ENCODE measurements around the gene SORL1-AS1.

The SORL1-AS1 gene

DNA sequence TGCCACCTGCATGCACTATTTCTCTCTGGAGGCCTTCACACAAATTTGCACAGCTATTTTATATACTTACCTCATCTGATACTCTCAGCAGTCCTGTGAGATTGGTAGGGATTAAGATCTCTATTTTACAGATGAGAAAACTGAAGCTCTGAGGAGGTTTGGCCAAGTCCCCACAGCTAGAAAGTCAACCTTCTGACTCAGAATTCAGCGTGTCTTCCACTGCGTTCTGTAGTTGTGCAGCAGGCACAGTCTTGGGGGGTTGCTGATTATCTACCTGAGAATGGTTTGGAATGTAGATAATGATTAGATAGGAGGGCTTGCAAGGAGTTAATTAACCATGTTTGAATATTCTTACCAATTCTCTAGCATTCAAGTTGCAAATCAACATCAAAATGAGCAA is 3.1 kb downstream of the SORL1-AS1 start:
- H3K27me3 ChIP-seq (ENCODE audit: control insufficient read depth, insufficient read depth, low read length): no peaks in the 10 kb centered on the region
- no peak overlapping the region for H3K4me3 ChIP-seq (ENCODE audit: low read length in 3 of 3)
- peaks cover 0 to 12% (median 0%) of the 10 kb centered on the region in 3 donors for H3K4me1 ChIP-seq (ENCODE audit: control insufficient read depth in 2 of 3, insufficient read depth in 2 of 3, low read depth in 1 of 3, low read length in 3 of 3)
- intact Hi-C loops (cut with DNase I): loop anchor here (10.0 kb wide), 1 partner anchor 115 kb away; no protein-coding TSS in a partner anchor
- TF ChIP-seq, protein P1, sequence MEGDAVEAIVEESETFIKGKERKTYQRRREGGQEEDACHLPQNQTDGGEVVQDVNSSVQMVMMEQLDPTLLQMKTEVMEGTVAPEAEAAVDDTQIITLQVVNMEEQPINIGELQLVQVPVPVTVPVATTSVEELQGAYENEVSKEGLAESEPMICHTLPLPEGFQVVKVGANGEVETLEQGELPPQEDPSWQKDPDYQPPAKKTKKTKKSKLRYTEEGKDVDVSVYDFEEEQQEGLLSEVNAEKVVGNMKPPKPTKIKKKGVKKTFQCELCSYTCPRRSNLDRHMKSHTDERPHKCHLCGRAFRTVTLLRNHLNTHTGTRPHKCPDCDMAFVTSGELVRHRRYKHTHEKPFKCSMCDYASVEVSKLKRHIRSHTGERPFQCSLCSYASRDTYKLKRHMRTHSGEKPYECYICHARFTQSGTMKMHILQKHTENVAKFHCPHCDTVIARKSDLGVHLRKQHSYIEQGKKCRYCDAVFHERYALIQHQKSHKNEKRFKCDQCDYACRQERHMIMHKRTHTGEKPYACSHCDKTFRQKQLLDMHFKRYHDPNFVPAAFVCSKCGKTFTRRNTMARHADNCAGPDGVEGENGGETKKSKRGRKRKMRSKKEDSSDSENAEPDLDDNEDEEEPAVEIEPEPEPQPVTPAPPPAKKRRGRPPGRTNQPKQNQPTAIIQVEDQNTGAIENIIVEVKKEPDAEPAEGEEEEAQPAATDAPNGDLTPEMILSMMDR (IDR thresholded peaks at IDR 0.05; ENCODE audit: borderline replicate concordance, extremely low read depth, insufficient read depth): no peak
- peak overlapping the region in 1 of 2 donors; percentile 5 for H3K27ac ChIP-seq (ENCODE audit: low read depth in 2 of 2, low read length in 2 of 2)
- no peak for DNase-seq
- H3K9ac ChIP-seq (ENCODE audit: low read length in 3 of 3): no peak overlapping the region
- H3K9me3 ChIP-seq (ENCODE audit: control insufficient read depth in 2 of 3, insufficient read depth in 1 of 3, low read length in 3 of 3): no peaks in the 10 kb centered on the region
- FAIRE-seq: no peak
- no peaks in the 10 kb centered on the region for H3K36me3 ChIP-seq (ENCODE audit: control insufficient read depth in 2 of 3, insufficient read depth in 3 of 3, low read length in 3 of 3)

DNA sequence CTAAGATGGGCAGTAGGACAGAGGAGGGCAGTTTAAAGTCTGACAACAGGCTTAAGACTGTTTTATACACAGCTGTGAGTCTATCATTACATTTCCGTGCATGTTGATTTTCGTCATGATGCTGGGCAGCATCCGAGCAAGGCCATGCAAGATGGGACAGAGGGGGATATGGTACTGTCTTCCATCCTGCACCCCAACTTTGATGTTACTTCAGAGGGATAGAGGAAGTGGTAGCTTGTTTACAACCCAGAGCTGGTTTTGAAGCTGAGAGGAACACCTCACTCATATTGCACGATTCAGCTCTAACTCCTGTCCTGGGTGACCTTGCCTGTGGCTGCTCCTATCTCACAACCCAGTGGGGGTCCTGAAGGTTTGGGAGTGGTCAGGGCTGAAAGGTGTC is 3.6 kb downstream of the SORL1-AS1 start:
- TF ChIP-seq, protein P1 (IDR thresholded peaks at IDR 0.05; ENCODE audit: borderline replicate concordance, extremely low read depth, insufficient read depth): no peak
- H3K9me3 ChIP-seq (ENCODE audit: control insufficient read depth in 2 of 3, insufficient read depth in 1 of 3, low read length in 3 of 3): no peaks in the 10 kb centered on the region
- no peaks in the 10 kb centered on the region for H3K27me3 ChIP-seq (ENCODE audit: control insufficient read depth, insufficient read depth, low read length)
- FAIRE-seq (no peak), DNase-seq (no peak)
- H3K36me3 ChIP-seq (ENCODE audit: control insufficient read depth in 2 of 3, insufficient read depth in 3 of 3, low read length in 3 of 3): no peaks in the 10 kb centered on the region
- peak overlapping the region in 1 of 2 donors; percentile 5 for H3K27ac ChIP-seq (ENCODE audit: low read depth in 2 of 2, low read length in 2 of 2)
- H3K9ac ChIP-seq (ENCODE audit: low read length in 3 of 3): no peak overlapping the region
- no peak overlapping the region for H3K4me3 ChIP-seq (ENCODE audit: low read length in 3 of 3)
- intact Hi-C loops (cut with DNase I): no loop called here
- peaks cover 0 to 12% (median 0%) of the 10 kb centered on the region in 3 donors for H3K4me1 ChIP-seq (ENCODE audit: control insufficient read depth in 2 of 3, insufficient read depth in 2 of 3, low read depth in 1 of 3, low read length in 3 of 3)

DNA sequence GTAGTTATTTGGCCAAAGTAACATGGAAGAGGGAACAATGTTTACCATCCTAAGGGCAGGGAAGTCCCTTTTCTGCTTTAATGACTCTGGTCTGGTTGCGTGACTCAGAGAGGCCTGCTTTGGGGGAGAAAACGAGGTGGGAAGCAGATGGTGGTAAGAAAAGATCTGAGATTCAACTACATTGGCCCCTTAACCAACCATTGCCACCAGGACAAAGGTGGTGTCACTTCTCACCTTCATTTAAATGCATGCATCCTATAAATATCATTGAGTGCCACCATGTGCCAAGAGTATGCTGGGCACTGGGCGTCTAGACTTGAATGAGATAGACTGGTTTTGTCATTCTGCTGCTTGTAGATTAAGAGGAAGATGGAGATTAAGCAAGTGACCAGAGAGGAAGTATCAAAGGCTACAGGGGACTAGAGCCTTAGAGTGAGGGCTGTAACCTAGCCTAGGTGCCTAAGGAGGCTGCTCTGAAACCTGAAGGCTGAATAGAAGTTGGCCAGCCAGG is 4.3 kb downstream of the SORL1-AS1 start:
- FAIRE-seq (no peak), DNase-seq (no peak)
- H3K4me3 ChIP-seq (ENCODE audit: low read length in 3 of 3): no peak overlapping the region
- H3K4me1 ChIP-seq (ENCODE audit: control insufficient read depth in 2 of 3, insufficient read depth in 2 of 3, low read depth in 1 of 3, low read length in 3 of 3): peaks cover 0 to 12% (median 0%) of the 10 kb centered on the region in 3 donors
- no peaks in the 10 kb centered on the region for H3K27me3 ChIP-seq (ENCODE audit: control insufficient read depth, insufficient read depth, low read length)
- H3K9me3 ChIP-seq (ENCODE audit: control insufficient read depth in 2 of 3, insufficient read depth in 1 of 3, low read length in 3 of 3): no peaks in the 10 kb centered on the region
- intact Hi-C loops (cut with DNase I): no loop called here
- no peaks in the 10 kb centered on the region for H3K36me3 ChIP-seq (ENCODE audit: control insufficient read depth in 2 of 3, insufficient read depth in 3 of 3, low read length in 3 of 3)
- H3K9ac ChIP-seq (ENCODE audit: low read length in 3 of 3): no peak overlapping the region
- TF ChIP-seq, protein P1 (IDR thresholded peaks at IDR 0.05; ENCODE audit: borderline replicate concordance, extremely low read depth, insufficient read depth): no peak
- no peak overlapping the region for H3K27ac ChIP-seq (ENCODE audit: low read depth in 2 of 2, low read length in 2 of 2)

DNA sequence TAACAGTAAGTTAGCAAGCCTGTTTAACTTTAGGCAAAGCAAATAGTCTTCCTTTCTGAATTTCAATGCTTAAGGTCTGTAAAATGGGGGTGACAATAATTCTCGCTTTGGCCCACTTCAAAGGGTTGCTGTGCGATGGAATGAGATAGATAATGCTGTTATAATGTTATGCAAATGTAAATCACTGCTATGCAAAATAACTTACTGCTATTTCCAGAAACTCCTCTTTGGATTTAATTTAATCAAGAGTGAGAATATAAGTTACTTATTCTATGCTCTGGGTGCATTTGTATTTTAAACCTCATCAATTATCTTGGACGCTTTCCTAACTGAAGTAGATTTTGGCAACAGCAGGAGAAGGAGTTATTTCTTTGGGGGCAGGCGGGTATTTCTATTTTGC is 4.8 kb downstream of the SORL1-AS1 start:
- H3K9ac ChIP-seq (ENCODE audit: low read length in 3 of 3): no peak overlapping the region
- intact Hi-C loops (cut with DNase I): no loop called here
- TF ChIP-seq, protein P1 (IDR thresholded peaks at IDR 0.05; ENCODE audit: borderline replicate concordance, extremely low read depth, insufficient read depth): no peak
- no peaks in the 10 kb centered on the region for H3K27me3 ChIP-seq (ENCODE audit: control insufficient read depth, insufficient read depth, low read length)
- H3K36me3 ChIP-seq (ENCODE audit: control insufficient read depth in 2 of 3, insufficient read depth in 3 of 3, low read length in 3 of 3): no peaks in the 10 kb centered on the region
- no peaks in the 10 kb centered on the region for H3K9me3 ChIP-seq (ENCODE audit: control insufficient read depth in 2 of 3, insufficient read depth in 1 of 3, low read length in 3 of 3)
- no peak overlapping the region for H3K27ac ChIP-seq (ENCODE audit: low read depth in 2 of 2, low read length in 2 of 2)
- H3K4me1 ChIP-seq (ENCODE audit: control insufficient read depth in 2 of 3, insufficient read depth in 2 of 3, low read depth in 1 of 3, low read length in 3 of 3): peaks cover 0 to 12% (median 0%) of the 10 kb centered on the region in 3 donors
- DNase-seq (no peak), FAIRE-seq (no peak)
- H3K4me3 ChIP-seq (ENCODE audit: low read length in 3 of 3): no peak overlapping the region

All from kidney (tissue), 13 donors.